Stimulated activated naive CD8-positive, alpha-beta T cell treated with anti-CD3 and anti-CD28 coated beads, Interleukin-15, Interleukin-2, amounts not matched to agents 100 ng/mL and 50 ng/mL, for 24 hours (primary cell): ENCODE data around the gene TRRAP.

Source experiments
- H3K27ac Mint-ChIP-seq: one replicate; pipeline ENCODE4 v1.8.0; 2021; ENCODE audit warnings: mild to moderate bottlenecking, mixed read lengths
- H3K27me3 Mint-ChIP-seq: one replicate; pipeline ENCODE4 v1.8.0; 2021; ENCODE audit warnings: mixed read lengths
- H3K36me3 Mint-ChIP-seq: one replicate; pipeline ENCODE4 v1.8.0; 2021; ENCODE audit warnings: low read depth, mixed read lengths
- H3K4me1 Mint-ChIP-seq: one replicate; pipeline ENCODE4 v1.8.0; 2021; ENCODE audit warnings: low read depth, mixed read lengths
- H3K4me3 Mint-ChIP-seq: one replicate; pipeline ENCODE4 v1.8.0; 2021; ENCODE audit warnings: mild to moderate bottlenecking, mixed read lengths
- H3K9me3 Mint-ChIP-seq: one replicate; pipeline ENCODE4 v1.8.0; 2021; ENCODE audit warnings: mixed read lengths

Gene TRRAP

GRCh38 chr7:98993024-98993897 lies 114.9 kb downstream of the TRRAP start:
- Mint-ChIP-seq H3K27me3 (no peaks in the 10 kb centered on the region), H3K36me3 (peaks cover 74% of the 10 kb centered on the region), H3K4me1 (peaks cover 30% of the 10 kb centered on the region), H3K27ac (no peak overlapping the region), H3K4me3 (no peak overlapping the region), H3K9me3 (no peaks in the 10 kb centered on the region)

- no peaks in the 10 kb centered on the region for H3K27me3 Mint-ChIP-seq
- H3K4me3 Mint-ChIP-seq: no peak overlapping the region
- no peaks in the 10 kb centered on the region for H3K9me3 Mint-ChIP-seq
- no peak overlapping the region for H3K27ac Mint-ChIP-seq
- peaks cover 74% of the 10 kb centered on the region for H3K36me3 Mint-ChIP-seq
- peaks cover 19% of the 10 kb centered on the region for H3K4me1 Mint-ChIP-seq
Measured at GRCh38 chr7:98994046-98994944, 116.0 kb downstream of the TRRAP start.

- Mint-ChIP-seq H3K27me3 (no peaks in the 10 kb centered on the region), H3K27ac (peak overlapping the region; percentile 49), H3K36me3 (peaks cover 71% of the 10 kb centered on the region), H3K4me1 (peaks cover 15% of the 10 kb centered on the region), H3K9me3 (no peaks in the 10 kb centered on the region), H3K4me3 (no peak overlapping the region)
Measured at GRCh38 chr7:98995111-98995510, 116.8 kb downstream of the TRRAP start.

- no peak overlapping the region for H3K4me3 Mint-ChIP-seq
- H3K27me3 Mint-ChIP-seq: no peaks in the 10 kb centered on the region
- no peaks in the 10 kb centered on the region for H3K9me3 Mint-ChIP-seq
- peaks cover 15% of the 10 kb centered on the region for H3K4me1 Mint-ChIP-seq
- peaks cover 68% of the 10 kb centered on the region for H3K36me3 Mint-ChIP-seq
- peak overlapping the region; percentile 61 for H3K27ac Mint-ChIP-seq
Measured at GRCh38 chr7:98995523-98996149, 117.3 kb downstream of the TRRAP start.

- no peaks in the 10 kb centered on the region for H3K9me3 Mint-ChIP-seq
- H3K4me1 Mint-ChIP-seq: peaks cover 20% of the 10 kb centered on the region
- H3K27me3 Mint-ChIP-seq: no peaks in the 10 kb centered on the region
- H3K27ac Mint-ChIP-seq: peak overlapping the region; percentile 61
- no peak overlapping the region for H3K4me3 Mint-ChIP-seq
- peaks cover 73% of the 10 kb centered on the region for H3K36me3 Mint-ChIP-seq
Measured at GRCh38 chr7:98996150-98996552, 117.8 kb downstream of the TRRAP start.

- Mint-ChIP-seq H3K27ac (no peak overlapping the region), H3K9me3 (no peaks in the 10 kb centered on the region), H3K27me3 (no peaks in the 10 kb centered on the region), H3K36me3 (peaks cover 71% of the 10 kb centered on the region), H3K4me1 (peaks cover 35% of the 10 kb centered on the region), H3K4me3 (no peak overlapping the region)
Measured at GRCh38 chr7:98997846-98998245, 119.5 kb downstream of the TRRAP start.

GRCh38 chr7:98998821-98999725 lies 120.7 kb downstream of the TRRAP start:
- no peak overlapping the region for H3K27ac Mint-ChIP-seq

GRCh38 chr7:99000196-99000903 lies 122.0 kb downstream of the TRRAP start:
- H3K36me3 Mint-ChIP-seq: peaks cover 69% of the 10 kb centered on the region
- H3K27me3 Mint-ChIP-seq: no peaks in the 10 kb centered on the region
- no peak overlapping the region for H3K4me3 Mint-ChIP-seq
- H3K27ac Mint-ChIP-seq: peak overlapping the region; percentile 92
- peaks cover 30% of the 10 kb centered on the region for H3K4me1 Mint-ChIP-seq
- no peaks in the 10 kb centered on the region for H3K9me3 Mint-ChIP-seq

More at GRCh38 chr7:98998821-98999725, 120.7 kb downstream of the TRRAP start:
- Mint-ChIP-seq H3K4me3 (no peak overlapping the region), H3K4me1 (peaks cover 35% of the 10 kb centered on the region), H3K36me3 (peaks cover 67% of the 10 kb centered on the region), H3K27me3 (no peaks in the 10 kb centered on the region), H3K9me3 (no peaks in the 10 kb centered on the region)

- peak overlapping the region; percentile 92 for H3K27ac Mint-ChIP-seq
- peaks cover 24% of the 10 kb centered on the region for H3K4me1 Mint-ChIP-seq
- H3K4me3 Mint-ChIP-seq: peak overlapping the region; percentile 58
- H3K9me3 Mint-ChIP-seq: no peaks in the 10 kb centered on the region
- H3K36me3 Mint-ChIP-seq: peaks cover 69% of the 10 kb centered on the region
- H3K27me3 Mint-ChIP-seq: no peaks in the 10 kb centered on the region
Measured at GRCh38 chr7:99000904-99001465, 122.7 kb downstream of the TRRAP start.

- Mint-ChIP-seq H3K27me3 (no peaks in the 10 kb centered on the region), H3K9me3 (no peaks in the 10 kb centered on the region), H3K27ac (peak overlapping the region; percentile 92), H3K4me1 (peaks cover 21% of the 10 kb centered on the region), H3K4me3 (peak overlapping the region; percentile 58), H3K36me3 (peaks cover 69% of the 10 kb centered on the region)
Measured at GRCh38 chr7:99001482-99002147, 123.3 kb downstream of the TRRAP start.

- peak overlapping the region; percentile 92 for H3K27ac Mint-ChIP-seq
- H3K27me3 Mint-ChIP-seq: no peaks in the 10 kb centered on the region
- peak overlapping the region; percentile 23 for H3K4me3 Mint-ChIP-seq
- H3K36me3 Mint-ChIP-seq: peaks cover 73% of the 10 kb centered on the region
- peaks cover 21% of the 10 kb centered on the region for H3K4me1 Mint-ChIP-seq
- no peaks in the 10 kb centered on the region for H3K9me3 Mint-ChIP-seq
Measured at GRCh38 chr7:99002148-99002826, 124.0 kb downstream of the TRRAP start.

GRCh38 chr7:99002827-99003212 lies 124.5 kb downstream of the TRRAP start:
- H3K27me3 Mint-ChIP-seq: no peaks in the 10 kb centered on the region
- no peaks in the 10 kb centered on the region for H3K9me3 Mint-ChIP-seq
- peaks cover 21% of the 10 kb centered on the region for H3K4me1 Mint-ChIP-seq
- H3K36me3 Mint-ChIP-seq: peaks cover 68% of the 10 kb centered on the region
- H3K27ac Mint-ChIP-seq: peak overlapping the region; percentile 92
- H3K4me3 Mint-ChIP-seq: no peak overlapping the region
